ENCODE measurements around the gene TDRD7.

The TDRD7 gene, protein sequence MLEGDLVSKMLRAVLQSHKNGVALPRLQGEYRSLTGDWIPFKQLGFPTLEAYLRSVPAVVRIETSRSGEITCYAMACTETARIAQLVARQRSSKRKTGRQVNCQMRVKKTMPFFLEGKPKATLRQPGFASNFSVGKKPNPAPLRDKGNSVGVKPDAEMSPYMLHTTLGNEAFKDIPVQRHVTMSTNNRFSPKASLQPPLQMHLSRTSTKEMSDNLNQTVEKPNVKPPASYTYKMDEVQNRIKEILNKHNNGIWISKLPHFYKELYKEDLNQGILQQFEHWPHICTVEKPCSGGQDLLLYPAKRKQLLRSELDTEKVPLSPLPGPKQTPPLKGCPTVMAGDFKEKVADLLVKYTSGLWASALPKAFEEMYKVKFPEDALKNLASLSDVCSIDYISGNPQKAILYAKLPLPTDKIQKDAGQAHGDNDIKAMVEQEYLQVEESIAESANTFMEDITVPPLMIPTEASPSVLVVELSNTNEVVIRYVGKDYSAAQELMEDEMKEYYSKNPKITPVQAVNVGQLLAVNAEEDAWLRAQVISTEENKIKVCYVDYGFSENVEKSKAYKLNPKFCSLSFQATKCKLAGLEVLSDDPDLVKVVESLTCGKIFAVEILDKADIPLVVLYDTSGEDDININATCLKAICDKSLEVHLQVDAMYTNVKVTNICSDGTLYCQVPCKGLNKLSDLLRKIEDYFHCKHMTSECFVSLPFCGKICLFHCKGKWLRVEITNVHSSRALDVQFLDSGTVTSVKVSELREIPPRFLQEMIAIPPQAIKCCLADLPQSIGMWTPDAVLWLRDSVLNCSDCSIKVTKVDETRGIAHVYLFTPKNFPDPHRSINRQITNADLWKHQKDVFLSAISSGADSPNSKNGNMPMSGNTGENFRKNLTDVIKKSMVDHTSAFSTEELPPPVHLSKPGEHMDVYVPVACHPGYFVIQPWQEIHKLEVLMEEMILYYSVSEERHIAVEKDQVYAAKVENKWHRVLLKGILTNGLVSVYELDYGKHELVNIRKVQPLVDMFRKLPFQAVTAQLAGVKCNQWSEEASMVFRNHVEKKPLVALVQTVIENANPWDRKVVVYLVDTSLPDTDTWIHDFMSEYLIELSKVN

DNA sequence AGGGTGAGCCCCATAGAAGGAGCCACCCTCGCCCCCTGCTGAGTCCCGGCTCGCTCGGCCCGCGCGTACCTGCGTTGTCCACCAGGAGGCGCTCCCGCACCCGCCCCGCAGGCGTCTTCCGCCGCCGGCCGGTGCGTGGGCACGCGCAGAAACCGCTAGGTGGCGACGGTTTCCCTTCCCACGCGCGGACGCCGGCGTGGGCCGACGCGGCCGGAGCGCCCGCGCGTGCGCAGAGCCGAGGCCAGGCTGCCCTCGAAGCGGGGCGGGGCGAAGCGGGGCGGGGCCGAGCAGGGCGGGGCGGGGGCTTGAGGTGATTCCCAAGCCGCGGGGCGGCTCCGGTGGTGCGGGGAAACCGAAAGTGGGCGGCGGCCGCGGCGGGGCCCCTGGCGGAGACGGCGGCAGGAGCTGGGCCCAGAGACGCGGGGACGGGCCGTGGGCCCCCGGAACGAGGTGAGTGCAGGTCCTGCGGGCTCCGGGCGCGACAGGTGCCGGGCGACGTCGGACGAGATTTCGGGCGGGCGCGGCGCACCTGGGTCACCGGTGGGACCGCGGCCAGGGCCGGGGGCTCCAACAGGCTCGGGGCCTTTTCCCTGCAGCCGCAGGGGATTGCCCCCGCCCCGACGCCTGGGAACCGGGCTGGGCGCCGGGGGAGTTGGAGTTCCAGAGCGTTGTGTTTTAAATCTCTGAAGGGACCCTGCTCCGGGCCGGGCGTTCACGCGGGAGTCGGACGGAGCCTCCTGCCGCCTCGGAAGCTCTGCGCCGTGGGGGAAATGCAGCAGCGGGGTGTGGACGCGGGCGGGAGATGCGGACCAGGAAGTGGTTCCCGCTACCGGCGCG is at the start of gene TDRD7:
TDRD7 (plus strand) TSS at position 308 of the 837 bp plus-strand sequence. CDS start 16,370 bp downstream, outside the sequence.
- DNase-seq (ENCODE audit: extremely low read depth in 1 of 2, low read depth in 1 of 2): peak; percentile 69 to 76

DNA sequence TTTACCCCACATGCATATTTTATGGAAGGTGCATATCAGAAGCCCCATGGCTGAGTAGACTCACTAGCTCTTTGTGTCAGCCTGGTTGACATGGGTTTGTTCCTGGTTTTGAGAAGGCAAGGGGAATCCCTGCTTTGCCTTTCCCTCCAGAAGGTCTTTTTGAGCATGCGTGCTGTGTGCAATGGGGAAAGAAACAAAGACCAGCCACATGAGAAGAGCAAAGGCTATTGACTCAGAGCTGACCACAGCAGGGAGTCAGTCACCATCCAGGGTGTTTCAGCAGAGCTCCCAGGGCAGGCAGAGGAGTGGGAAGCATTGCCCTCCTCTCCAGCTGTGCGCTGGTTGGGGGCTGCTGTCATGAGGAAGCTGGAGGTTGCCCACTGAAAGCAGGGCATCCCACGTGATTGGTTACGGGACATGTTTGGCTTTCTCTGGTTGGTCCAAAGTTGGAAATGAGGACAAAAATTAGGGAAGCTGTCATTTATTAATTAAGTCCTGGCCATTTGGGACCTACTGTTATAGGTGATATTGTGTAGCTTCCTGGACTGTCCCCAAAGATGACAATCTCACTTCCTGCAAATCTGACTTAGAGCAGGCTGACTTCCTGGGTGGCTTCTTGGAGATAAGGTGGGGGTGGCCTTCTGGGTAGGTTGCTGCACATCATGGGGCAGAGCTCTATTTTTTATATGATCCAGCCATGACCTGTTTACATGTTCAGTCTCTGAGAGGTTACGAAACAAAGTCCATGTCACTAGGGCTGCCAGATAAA is 48.9 kb upstream of the TDRD7 start:
- no peak for DNase-seq (ENCODE audit: extremely low read depth in 1 of 2, low read depth in 1 of 2)

DNA sequence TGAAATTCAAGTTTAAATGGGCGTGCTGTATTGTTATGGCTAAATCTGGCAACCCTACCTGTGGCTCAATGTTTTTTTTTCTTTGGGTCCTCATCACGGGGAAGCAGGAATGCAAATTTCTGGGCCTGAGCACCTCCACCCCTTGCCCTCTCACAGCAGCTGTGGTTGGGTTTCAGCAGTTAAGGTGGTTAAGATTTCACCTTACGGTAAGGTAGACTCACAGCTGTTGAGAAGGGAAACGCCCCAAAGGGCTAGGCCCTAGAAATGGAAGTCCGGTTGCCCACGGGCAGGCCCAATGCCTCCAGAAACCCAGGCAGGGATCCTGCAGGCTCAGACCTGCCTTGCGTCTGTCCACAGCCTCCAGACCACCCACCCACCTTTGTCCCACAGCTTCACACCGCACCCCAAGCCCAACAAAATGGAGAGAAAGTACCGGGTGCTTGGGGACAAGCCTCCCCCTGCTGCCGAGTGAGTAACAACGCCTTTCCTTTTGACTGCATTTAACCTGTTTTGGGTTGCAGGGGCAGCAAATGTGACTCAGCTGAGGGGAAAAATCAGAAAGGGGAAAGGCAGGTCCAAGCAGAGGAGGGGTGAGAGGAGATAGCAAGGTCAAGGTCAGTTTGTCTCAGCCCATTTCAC is 48.1 kb upstream of the TDRD7 start:
- no peak for DNase-seq (ENCODE audit: extremely low read depth in 1 of 2, low read depth in 1 of 2)

DNA sequence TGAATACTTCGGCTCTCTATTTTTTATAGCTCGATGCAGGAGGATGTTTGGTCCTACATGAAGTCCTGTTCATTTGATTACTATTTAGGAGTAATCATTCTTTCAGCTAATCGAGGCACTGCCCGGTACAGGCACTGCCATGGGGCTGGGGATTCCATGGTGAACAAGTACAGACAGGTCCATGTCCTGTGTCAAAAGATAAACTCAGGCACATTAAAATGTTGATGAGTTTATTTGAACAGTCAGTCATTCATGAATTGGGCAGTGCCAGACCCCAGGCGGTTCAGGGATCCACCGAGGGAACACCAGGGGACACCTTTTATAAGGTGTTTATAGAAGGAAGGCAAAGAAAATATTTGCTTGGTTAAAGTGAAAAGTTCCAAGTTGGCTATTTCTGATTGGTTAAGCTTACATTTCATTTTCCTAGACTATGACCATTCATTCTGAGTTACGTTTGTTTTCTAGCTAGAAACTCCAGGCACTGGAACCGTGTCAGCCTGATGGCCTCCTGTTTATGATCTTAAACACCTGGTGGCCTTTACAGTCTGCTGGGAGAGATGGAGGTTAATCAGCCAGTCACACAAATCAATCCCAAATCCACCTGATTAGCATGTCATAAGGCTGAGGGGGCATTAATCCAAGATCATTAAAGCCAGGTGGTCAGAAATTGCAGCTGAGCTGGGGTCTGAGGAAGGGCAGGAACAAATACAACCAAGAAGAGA is 47.0 kb upstream of the TDRD7 start:
- no peak for DNase-seq (ENCODE audit: extremely low read depth in 1 of 2, low read depth in 1 of 2)

DNA sequence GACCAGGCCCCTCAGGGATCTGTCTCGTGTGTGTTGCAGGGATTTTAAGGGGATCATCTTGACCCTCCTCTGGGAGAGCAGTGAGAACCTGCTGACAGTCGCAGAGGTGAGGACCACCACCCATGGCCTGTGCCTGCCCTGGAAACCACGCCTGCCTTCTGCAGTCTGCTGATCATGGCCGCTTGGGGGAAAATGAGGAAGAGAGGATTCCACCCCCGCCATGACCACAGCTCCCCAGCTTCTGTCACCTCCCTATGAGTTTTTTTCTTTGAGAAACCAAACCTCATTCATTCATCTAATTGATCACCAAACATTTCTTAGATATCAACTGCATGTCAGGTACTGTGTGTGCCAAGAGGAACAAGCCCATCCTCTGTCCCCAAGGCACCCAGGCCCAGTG is 46.3 kb upstream of the TDRD7 start:
- DNase-seq (ENCODE audit: extremely low read depth in 1 of 2, low read depth in 1 of 2): no peak

DNA sequence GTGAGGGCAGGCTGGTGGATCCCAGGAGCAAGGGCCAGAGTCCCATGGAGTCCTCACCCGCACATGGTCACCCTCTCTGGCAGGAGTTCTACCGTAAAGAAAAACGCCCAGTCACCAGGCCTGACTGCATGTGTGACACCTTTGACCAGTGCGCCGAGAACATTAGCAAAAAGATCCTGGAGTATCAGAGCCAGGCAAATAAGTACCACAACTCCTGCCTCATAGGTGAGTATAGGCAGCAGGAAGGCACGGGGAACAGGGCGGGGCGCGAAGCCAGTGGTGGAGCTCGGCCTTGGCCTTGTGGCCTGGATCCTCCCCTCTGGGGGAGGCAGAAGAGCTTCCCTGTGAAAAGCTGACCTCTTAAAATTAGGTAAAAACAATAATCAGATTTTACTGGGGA is 45.4 kb upstream of the TDRD7 start:
- DNase-seq (ENCODE audit: extremely low read depth in 1 of 2, low read depth in 1 of 2): no peak

DNA sequence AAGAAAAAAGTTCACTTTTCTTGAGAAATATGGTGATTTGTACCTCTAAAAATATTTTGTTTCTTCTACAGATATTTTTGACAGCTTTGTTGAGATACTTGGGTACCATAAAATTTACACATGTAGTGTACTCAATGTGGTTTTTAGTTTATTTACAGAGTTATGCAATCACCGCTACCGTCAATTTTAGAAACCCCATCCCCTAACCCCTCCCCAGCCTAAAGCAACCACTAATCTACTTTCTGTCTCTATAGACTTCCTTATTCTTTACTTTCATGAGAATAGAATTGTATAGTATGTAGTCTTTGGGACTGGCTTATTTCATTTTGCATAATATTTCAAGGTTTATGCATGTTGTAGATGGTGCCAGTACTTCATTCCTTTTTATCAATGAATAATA is 45.0 kb upstream of the TDRD7 start:
- DNase-seq (ENCODE audit: extremely low read depth in 1 of 2, low read depth in 1 of 2): no peak

DNA sequence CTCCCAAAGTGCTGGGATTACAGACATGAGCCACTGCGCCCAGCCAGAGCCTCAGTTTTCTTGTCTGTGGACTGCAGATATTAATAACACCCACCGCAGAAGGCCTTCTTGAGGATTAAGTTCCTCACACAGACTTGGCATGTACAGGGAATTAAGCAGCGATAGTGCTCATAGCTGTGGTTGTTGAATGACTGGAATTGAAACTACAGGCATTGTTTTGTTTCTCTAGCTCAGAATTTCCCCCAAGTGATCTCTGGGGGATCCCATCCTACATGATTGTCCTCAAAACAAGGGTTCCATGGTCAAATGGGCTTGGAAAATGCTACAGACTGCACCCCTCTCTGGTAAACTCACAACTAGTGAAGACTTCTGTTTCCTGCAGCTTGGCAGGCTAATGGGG is 44.2 kb upstream of the TDRD7 start:
- DNase-seq (ENCODE audit: extremely low read depth in 1 of 2, low read depth in 1 of 2): no peak

DNA sequence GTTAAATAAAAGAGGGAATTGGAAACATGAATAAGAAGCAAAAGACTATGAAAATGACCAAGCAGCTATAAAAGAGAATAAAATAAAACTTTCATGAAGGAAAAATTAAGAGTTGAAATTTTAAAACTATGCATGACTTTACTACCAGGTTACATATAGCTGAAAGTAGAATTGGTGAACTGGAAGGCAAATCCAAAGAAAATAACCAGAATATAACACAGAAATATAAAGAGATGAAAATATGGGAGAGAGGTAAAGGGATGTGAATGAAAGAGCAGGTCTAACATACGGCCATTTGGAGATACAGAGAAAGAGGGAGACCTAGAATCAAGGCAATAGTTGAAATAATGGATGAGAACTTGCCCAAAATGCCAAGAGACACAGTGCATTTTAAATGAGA is 42.9 kb upstream of the TDRD7 start:
- no peak for DNase-seq (ENCODE audit: extremely low read depth in 1 of 2, low read depth in 1 of 2)

DNA sequence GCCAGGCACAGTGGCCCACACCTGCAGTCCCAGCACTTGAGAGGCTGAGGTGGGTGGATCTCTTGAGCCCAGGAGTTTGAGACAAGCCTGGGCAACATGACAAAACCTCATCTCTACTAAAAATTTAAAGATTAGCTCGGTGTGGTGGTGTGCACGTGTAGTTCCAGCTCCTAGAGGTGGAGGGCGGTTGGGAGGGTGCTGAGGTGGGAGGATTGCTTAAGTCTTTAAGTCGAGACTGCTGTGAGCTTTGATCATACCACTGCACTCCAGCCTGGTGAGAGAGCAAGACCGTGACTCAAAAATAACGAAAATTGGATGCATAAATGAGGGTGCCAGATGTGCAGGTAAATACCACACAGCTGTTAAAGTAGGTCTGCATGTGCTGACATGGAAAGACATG is 39.3 kb upstream of the TDRD7 start:
- no peak for DNase-seq (ENCODE audit: extremely low read depth in 1 of 2, low read depth in 1 of 2)

DNA sequence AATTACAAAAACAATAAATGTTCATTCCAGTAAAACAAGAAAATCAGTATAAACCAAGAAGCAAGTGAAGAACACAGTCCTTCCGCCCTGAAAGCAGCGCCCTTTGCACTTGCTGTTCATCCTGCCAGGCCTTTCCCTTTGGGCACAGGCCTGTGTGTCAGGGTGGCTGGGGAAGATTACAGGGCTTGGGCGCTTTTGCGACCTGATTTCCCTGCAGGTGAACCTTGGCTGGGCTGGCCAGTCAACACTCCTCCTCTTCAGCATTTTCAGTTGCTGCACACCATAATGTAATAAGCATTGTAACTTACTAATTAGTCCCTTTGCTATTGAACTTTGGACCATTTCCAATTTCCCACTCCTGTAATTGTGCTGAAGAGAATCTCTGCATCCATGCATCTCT is 38.6 kb upstream of the TDRD7 start:
- DNase-seq (ENCODE audit: extremely low read depth in 1 of 2, low read depth in 1 of 2): no peak

DNA sequence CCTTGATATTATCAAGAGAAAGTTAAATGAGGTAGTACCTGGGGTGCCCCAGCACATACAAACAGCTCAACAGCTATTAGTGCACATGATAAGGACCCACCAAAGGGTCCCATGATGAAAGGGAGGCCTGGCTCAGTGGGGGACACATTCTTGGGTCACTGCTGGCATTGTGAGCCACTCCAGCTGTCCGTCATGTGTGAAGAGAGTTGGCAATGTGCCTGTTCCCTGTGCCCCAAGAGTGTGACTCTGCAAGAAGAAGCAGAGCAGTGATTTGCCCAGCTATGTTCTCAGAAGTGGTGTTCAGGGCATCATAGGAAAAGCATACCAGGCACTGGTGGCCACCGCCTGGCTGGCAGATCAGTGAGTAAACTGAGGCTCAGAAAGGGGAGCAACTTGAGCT is 37.1 kb upstream of the TDRD7 start:
- DNase-seq (ENCODE audit: extremely low read depth in 1 of 2, low read depth in 1 of 2): no peak

DNA sequence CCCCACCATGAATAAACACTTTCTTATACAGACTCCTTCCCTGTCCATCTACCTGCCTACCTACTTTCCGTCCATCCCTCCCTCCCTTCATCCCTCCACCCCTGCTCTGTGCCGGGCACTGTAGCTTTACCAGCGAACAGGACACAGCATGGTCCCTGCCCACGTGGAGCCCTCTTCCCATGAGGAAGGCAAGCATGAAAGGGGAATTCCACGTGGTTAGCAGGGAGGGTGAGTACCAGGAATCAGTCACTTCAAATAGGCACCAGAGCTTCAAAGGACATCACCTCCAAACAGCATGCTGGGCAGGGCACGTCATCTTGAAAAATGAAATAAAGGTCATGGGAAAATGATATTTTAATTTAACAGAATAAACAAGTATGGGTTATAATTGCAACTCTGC is 35.0 kb upstream of the TDRD7 start:
- no peak for DNase-seq (ENCODE audit: extremely low read depth in 1 of 2, low read depth in 1 of 2)

DNA sequence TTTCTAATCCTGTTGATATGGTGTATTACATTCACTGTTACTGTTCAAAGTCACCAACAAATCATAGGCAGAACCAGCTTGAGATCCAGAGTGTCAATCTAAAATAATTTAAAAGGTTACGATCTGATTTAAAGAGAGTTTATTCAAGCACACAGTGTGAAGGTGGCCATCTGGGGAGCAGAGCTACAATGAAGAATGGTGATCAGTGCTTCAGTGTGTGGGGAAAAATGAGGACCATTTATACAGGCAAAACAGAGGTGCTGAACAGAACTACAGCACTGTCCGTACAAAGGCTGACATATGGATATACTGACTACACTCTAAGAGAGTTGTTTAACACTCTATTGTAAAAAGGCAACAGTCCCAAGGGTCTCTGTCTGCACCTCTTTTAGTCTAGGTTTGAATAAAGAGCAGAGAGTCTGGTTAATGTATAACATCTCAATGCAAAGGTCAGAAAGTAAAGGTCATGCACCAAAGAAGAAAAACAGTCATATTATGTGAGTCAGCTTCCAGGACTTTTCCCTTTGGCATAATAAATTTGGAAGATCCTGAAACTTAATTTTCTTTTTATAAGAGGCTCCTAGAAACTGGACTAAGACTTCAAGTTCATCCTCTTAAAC is 29.7 kb upstream of the TDRD7 start:
- no peak for DNase-seq (ENCODE audit: extremely low read depth in 1 of 2, low read depth in 1 of 2)

DNA sequence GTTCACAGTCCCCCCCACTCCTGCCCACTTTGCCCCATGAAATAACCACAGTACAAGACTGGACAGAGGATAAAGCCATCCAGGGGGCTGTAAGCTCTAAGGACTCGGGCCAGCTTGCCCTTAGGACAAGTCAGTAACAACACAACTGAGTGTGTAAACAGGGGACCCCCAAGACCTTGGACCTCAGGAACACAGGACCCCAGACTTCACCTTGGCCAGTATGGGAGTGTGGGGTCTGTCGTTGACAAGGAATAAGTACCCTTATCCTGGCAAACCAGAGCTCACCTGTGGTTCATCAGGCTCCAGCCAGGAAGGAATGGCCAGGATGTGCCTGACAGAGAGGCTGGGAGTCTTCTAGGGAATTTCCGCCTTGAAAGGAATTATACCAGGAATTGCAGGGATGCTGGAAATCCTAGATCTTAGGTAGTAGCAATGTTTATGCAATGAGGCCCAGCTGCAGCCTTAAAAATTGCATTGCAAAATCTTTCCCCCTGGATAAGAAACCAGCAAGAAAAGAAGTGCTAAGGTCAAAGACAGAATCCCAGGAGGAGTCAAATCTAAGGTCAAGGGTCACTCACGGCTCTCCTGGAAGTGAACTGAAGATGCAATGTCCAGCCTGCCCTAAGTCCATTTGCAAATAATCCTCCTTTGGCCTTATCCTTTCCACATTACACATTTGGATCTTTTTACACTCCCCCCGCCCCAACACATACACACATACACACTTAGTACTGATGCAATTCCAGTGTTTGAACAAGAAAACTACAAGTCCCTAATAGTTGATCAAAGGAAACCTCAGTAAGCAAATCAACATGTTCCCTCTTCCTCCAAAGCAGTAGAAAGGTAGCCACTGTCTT is 27.3 kb upstream of the TDRD7 start:
- no peak for DNase-seq (ENCODE audit: extremely low read depth in 1 of 2, low read depth in 1 of 2)

DNA sequence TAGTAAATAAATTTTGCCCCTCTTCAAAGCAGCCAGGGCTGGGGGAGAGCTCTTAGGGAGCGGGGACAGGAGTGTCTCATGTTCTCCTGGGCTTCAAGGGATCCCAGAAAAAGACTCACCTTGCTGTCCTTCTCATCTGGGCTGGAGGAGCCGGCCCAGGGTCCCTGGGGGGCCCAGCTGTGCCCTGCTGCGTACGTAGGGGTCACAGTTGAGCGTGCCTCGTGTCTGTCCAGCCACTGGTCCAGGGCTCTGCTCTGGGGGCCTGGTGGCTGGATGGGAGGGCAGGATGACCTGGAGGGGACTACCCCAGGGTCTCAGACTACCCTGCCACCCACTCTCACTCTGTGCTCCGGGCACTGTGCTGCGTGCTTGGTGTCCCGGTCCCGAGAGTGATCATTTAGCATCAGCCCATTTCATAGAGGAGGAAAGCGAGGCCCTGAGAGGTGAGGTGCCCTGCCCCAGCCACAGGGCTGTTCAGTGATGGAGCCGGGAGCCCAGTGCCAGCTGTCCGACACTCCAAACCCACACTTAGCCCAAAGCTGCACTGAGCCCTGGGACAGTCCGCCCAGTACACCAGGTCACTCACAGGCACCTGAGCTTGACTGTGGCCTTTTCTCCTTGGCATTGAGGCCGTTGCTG is 26.2 kb upstream of the TDRD7 start:
- DNase-seq (ENCODE audit: extremely low read depth in 1 of 2, low read depth in 1 of 2): no peak

DNA sequence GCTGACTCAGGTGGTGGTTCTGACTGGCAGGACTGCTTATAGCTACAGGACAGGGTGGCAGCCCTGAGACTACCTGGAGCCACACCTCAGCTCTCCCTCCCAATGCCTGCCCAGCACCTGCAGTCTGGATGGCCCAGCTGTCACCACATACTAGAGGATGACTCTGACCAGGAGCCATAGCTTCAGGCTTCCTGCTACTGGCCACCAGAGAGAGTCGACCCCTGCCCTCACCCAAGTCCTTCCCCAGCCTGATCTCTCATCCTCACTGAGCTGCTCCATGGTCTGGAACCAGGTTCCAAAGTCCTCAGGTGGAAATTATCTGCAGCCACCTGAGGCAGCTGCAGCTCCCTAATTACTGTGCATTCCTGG is 25.6 kb upstream of the TDRD7 start:
- no peak for DNase-seq (ENCODE audit: extremely low read depth in 1 of 2, low read depth in 1 of 2)
